Measurements from ENCODE around the gene PLRG1. TPM values are rescaled to one million over a fixed set of nuclear protein-coding genes. Genes with fewer than 3 reads are reported as not detected.
"Not testable (repeated sequence)": the region's sequence is repeated elsewhere in the genome, so short reads cannot be mapped to it uniquely, and the experiment has no call there.

Gene PLRG1
- total RNA-seq = 10 to 100 TPM; 58.1 to 69.4 (median 63.1) TPM
- long read RNA-seq, donor 1, transcript PLRG1-202 (15 exons, 3,351 nt) = major isoform, 46 of 55 reads
- long read RNA-seq, donor 1, partial matches to known transcripts = 1 of 55 reads
- long read RNA-seq, donor 1, other reads (novel, unspliced or antisense) = 6 of 55 reads
- long read RNA-seq, donor 2, transcript PLRG1-202 (15 exons, 3,351 nt) = major isoform, 21 of 27 reads
- long read RNA-seq, donor 2, partial matches to known transcripts = 1 of 27 reads
- long read RNA-seq, donor 2, other reads (novel, unspliced or antisense) = 4 of 27 reads

- Histone ChIP-seq H3K4me1 (ENCODE audit: low read depth) (peaks cover 11% of the 10 kb centered on the region), H3K36me3 (ENCODE audit: low read depth) (no peaks in the 10 kb centered on the region), H3K4me3 (peak within 1 kb of the TSS; percentile 56), H3K9me3 (no peaks in the 10 kb centered on the region)
- DNase-seq (peak; percentile 97 to 99 (median 98)), ATAC-seq (peak; percentile 100)
- intact Hi-C loops (cut with DNase I, micrococcal nuclease) = loop anchor here in 1 of 2 donors (10.0 kb wide), 1 partner anchor 75 kb away; no protein-coding TSS in a partner anchor
- TF ChIP-seq, protein P1, sequence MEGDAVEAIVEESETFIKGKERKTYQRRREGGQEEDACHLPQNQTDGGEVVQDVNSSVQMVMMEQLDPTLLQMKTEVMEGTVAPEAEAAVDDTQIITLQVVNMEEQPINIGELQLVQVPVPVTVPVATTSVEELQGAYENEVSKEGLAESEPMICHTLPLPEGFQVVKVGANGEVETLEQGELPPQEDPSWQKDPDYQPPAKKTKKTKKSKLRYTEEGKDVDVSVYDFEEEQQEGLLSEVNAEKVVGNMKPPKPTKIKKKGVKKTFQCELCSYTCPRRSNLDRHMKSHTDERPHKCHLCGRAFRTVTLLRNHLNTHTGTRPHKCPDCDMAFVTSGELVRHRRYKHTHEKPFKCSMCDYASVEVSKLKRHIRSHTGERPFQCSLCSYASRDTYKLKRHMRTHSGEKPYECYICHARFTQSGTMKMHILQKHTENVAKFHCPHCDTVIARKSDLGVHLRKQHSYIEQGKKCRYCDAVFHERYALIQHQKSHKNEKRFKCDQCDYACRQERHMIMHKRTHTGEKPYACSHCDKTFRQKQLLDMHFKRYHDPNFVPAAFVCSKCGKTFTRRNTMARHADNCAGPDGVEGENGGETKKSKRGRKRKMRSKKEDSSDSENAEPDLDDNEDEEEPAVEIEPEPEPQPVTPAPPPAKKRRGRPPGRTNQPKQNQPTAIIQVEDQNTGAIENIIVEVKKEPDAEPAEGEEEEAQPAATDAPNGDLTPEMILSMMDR (IDR thresholded peaks at IDR 0.05) = no peak
Observed at GRCh38 chr4:154549894-154550790, at the start of gene PLRG1. Gene PLRG1, minus strand, starts transcription at chr4:154550400. Its CDS starts 92 bp downstream, at chr4:154550308.

GRCh38 chr4:154597798-154598774 is 47.9 kb upstream of the PLRG1 start:
- no peak for ATAC-seq
- Histone ChIP-seq H3K4me3 (no peak overlapping the region), H3K36me3 (ENCODE audit: low read depth) (no peaks in the 10 kb centered on the region), H3K4me1 (ENCODE audit: low read depth) (no peaks in the 10 kb centered on the region), H3K9me3 (no peaks in the 10 kb centered on the region)
- TF ChIP-seq, protein P1 (IDR thresholded peaks at IDR 0.05) = no peak
- intact Hi-C loops (cut with DNase I, micrococcal nuclease) = no loop called here
- DNase-seq = no peak

GRCh38 chr4:154597281-154597680 is 47.1 kb upstream of the PLRG1 start:
- H3K4me1 ChIP-seq (ENCODE audit: low read depth); intact Hi-C loops (cut with DNase I, micrococcal nuclease): not testable (repeated sequence)

GRCh38 chr4:154595807-154596206 is 45.6 kb upstream of the PLRG1 start:
- H3K36me3 ChIP-seq (ENCODE audit: low read depth) = no peaks in the 10 kb centered on the region
- no peak for DNase-seq
- peaks cover 2% of the 10 kb centered on the region for H3K4me1 ChIP-seq (ENCODE audit: low read depth)
- intact Hi-C loops (cut with DNase I, micrococcal nuclease) = no loop called here
- no peaks in the 10 kb centered on the region for H3K9me3 ChIP-seq
- TF ChIP-seq, protein P1 (IDR thresholded peaks at IDR 0.05) = no peak
- H3K4me3 ChIP-seq = no peak overlapping the region
- ATAC-seq = no peak

More at GRCh38 chr4:154597281-154597680, 47.1 kb upstream of the PLRG1 start:
- not testable (repeated sequence) for H3K36me3 ChIP-seq (ENCODE audit: low read depth); H3K4me3 ChIP-seq; H3K9me3 ChIP-seq; DNase-seq; ATAC-seq

DNA sequence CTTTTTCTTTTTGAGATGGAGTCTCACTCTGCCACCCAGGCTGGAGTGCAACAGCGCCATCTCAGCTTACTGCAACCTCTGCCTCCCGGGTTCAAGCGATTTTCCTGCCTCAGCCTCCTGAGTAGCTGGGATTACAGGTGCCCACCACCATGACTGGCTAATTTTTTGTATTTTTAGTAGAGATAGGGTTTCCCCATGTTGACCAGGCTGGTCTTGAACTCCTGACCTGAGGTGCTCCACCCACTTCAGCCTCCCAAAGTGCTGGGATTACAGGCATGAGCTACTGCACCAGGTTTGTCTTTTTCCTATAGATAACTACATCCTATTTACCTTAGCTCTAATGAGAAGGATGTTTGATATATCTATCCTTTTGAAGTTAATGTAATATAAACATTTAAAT is 44.1 kb upstream of the PLRG1 start:
- H3K4me3 ChIP-seq; ATAC-seq; H3K4me1 ChIP-seq (ENCODE audit: low read depth); H3K36me3 ChIP-seq (ENCODE audit: low read depth); H3K9me3 ChIP-seq; intact Hi-C loops (cut with DNase I, micrococcal nuclease); DNase-seq: not testable (repeated sequence)

DNA sequence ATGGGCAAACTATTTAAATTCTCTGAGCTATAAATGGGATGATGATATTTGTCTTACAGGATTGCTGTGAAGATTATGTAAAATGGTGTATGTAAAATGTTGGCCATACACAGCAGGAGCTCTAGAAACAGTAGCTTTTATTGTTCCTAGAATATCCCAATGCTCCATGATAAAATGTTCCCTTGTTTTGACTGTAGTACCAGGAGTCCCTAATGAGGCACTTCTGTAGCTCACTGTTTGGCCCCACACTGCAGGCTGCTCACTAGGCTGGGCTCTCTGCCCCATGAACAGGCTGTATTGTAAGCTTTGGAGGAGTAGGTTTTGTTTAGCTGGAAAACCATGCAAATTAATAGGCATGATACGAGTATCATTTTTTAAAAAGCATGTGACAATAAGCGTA is 43.7 kb upstream of the PLRG1 start:
- intact Hi-C loops (cut with DNase I, micrococcal nuclease) = no loop called here
- ATAC-seq = no peak
- Histone ChIP-seq H3K9me3 (no peaks in the 10 kb centered on the region), H3K36me3 (ENCODE audit: low read depth) (no peaks in the 10 kb centered on the region), H3K4me3 (no peak overlapping the region), H3K4me1 (ENCODE audit: low read depth) (peaks cover 9% of the 10 kb centered on the region)
- DNase-seq = no peak
- TF ChIP-seq, protein P1 (IDR thresholded peaks at IDR 0.05) = no peak

All from mucosa of descending colon (tissue), 3 donors.